ENCODE results near the gene CLEC3B. TPM values are rescaled to one million over a fixed set of nuclear protein-coding genes. Genes with fewer than 3 reads are reported as not detected.

Gene CLEC3B
- total and polyA plus RNA-seq, 10 of the 15 experiments (the other 5 are each of a cell fraction or from before 2014, with no cell fraction given): 0.23 TPM; not detected in 9

GRCh38 chr3:45003406-45003805, 22.7 kb upstream of the CLEC3B start:
- Histone ChIP-seq H3K9ac (ENCODE audit: control insufficient read depth, insufficient read depth, low read length) (no peak overlapping the region), H2AFZ (ENCODE audit: control insufficient read depth, low read depth, low read length) (no peak overlapping the region), H3K4me1 (ENCODE audit: control insufficient read depth, insufficient read depth, low read length) (no peaks in the 10 kb centered on the region), H3K9me3 (replicated peaks; ENCODE audit: control insufficient read depth, insufficient read depth, low read length) (no peaks in the 10 kb centered on the region), H4K20me1 (ENCODE audit: control insufficient read depth, insufficient read depth) (no peaks in the 10 kb centered on the region), H3K36me3 (ENCODE audit: control insufficient read depth in 2 of 2, insufficient read depth in 2 of 2, low read length in 1 of 2) (peaks cover 24 to 42% of the 10 kb centered on the region in 2 experiments), H3K27me3 (replicated peaks in 1 of 2; ENCODE audit: control insufficient read depth in 2 of 2, insufficient read depth in 2 of 2, low read length in 1 of 2) (no peaks in the 10 kb centered on the region), H3K79me2 (ENCODE audit: control insufficient read depth, insufficient read depth, low read length) (no peaks in the 10 kb centered on the region), H3K4me3 (no peak overlapping the region), H3K4me2 (ENCODE audit: control insufficient read depth, insufficient read depth) (no peak overlapping the region), H3K27ac (ENCODE audit: control insufficient read depth, insufficient read depth) (no peak overlapping the region)
- ChIA-PET POLR2A (no interaction called here), SMC1A (ENCODE audit: uncharacterized antibody, unreplicated experiment) (interaction anchor here (1.7 kb wide), 1 partner anchor 9 kb away, joined by 7 read pairs; no protein-coding TSS in a partner anchor), CTCF (interaction anchor here (0.6 to 1.5 kb wide), 3 partner anchors 15 to 538 kb away, joined by 3 to 4 read pairs (median 4); no protein-coding TSS in a partner anchor), RAD21 (ENCODE audit: unreplicated experiment) (interaction anchor here (0.8 kb wide), 1 partner anchor 20 kb away, joined by 3 read pairs; no protein-coding TSS in a partner anchor)
- ATAC-seq: no peak
- intact Hi-C loops (cut with micrococcal nuclease; ENCODE audit: unreplicated experiment) (no loop called here), in situ Hi-C loops (cut with MboI) (no loop called here)
- BruUV-seq (replicated peaks): no TSS peak
- TF ChIP-seq SIN3A (IDR thresholded peaks at IDR 0.05; ENCODE audit: low read depth, low read length) (no peak), EGR1 (IDR thresholded peaks at IDR 0.05; ENCODE audit: borderline replicate concordance in 1 of 2, low read depth in 2 of 2, low read length in 2 of 2) (no peak), NFXL1 (IDR thresholded peaks at IDR 0.05; ENCODE audit: borderline replicate concordance) (no peak), EP300 (IDR thresholded peaks at IDR 0.05; ENCODE audit: borderline replicate concordance in 1 of 2, control insufficient read depth in 1 of 2, low read depth in 2 of 2, low read length in 2 of 2) (no peak), SKIL (IDR thresholded peaks at IDR 0.05; ENCODE audit: low read depth, poor library complexity, severe bottlenecking) (no peak), HDAC6 (IDR thresholded peaks at IDR 0.05; ENCODE audit: unreplicated experiment) (no peak), CBFB (IDR thresholded peaks at IDR 0.05; ENCODE audit: low read depth) (no peak), CHD4 (IDR thresholded peaks at IDR 0.05) (no peak), USF2 (IDR thresholded peaks at IDR 0.05; ENCODE audit: borderline replicate concordance, low read depth, low read length) (no peak), ZSCAN29 (IDR thresholded peaks at IDR 0.05) (no peak), ATF7 (IDR thresholded peaks at IDR 0.05; ENCODE audit: low read depth) (no peak), POLR2A (IDR thresholded peaks at IDR 0.05; ENCODE audit: low read depth, low read length) (no peak), HDGF (IDR thresholded peaks at IDR 0.05) (no peak), KLF5 (IDR thresholded peaks at IDR 0.05; ENCODE audit: partially characterized antibody) (no peak)
- DNase-seq (ENCODE audit: low read depth, low spot score): no peak
- FAIRE-seq: no peak
